CD4-positive, CD25-positive, alpha-beta regulatory T cell (primary cell): ENCODE results near the gene SLC25A44. TPM values are rescaled to one million over a fixed set of nuclear protein-coding genes. Genes with fewer than 3 reads are reported as not detected.
A peak's percentile ranks its signal among the peaks of the same experiment; 100 is the strongest.
"Not testable (repeated sequence)": the region's sequence is repeated elsewhere in the genome, so short reads cannot be mapped to it uniquely, and the experiment has no call there.

ENCODE experiments used
- ATAC-seq, 2 donors: fragments of 150-1000 bp; cut with Tn5 transposase; one replicate each; pipeline ENCODE4 v1.10.0; 2021; ENCODE audit warnings: low read depth in 2 of 2, moderate number of reproducible peaks in 2 of 2, moderate library complexity in 1 of 2
- DNase-seq, 3 donors: peaks; one replicate each; pipeline versions ENCODE4 v3.0.0 to v3.0.0-alpha.2; 2012 to 2022; ENCODE audit warnings: mixed read lengths in 1 of 3
- H3K27ac ChIP-seq: one replicate; pipeline ENCODE4 v1.7.0; 2013; ENCODE audit warnings: mild to moderate bottlenecking, low read length; ENCODE audit not compliant: insufficient read depth, poor library complexity, severe bottlenecking
- H3K27me3 ChIP-seq: one replicate; pipeline ENCODE4 v1.7.0; 2013; ENCODE audit warnings: low read length; ENCODE audit not compliant: control insufficient read depth, insufficient read depth
- H3K36me3 ChIP-seq: one replicate; pipeline ENCODE4 v1.7.0; 2013; ENCODE audit warnings: mild to moderate bottlenecking, low read length, moderate library complexity; ENCODE audit not compliant: control insufficient read depth, insufficient read depth
- H3K4me1 ChIP-seq: 2 replicates; pipeline ENCODE4 v1.7.0; 2013; ENCODE audit warnings: mild to moderate bottlenecking, low read length; ENCODE audit not compliant: insufficient read depth, control insufficient read depth, poor library complexity, severe bottlenecking
- H3K4me3 ChIP-seq: one replicate; pipeline ENCODE4 v1.7.0; 2013; ENCODE audit warnings: low read depth, mild to moderate bottlenecking, low read length, moderate library complexity
- H3K9me3 ChIP-seq, 2 experiments: 1 replicate in 1 of 2; 2 replicates in 1 of 2; pipeline ENCODE4 v1.7.0; 2013; ENCODE audit warnings: low read length in 2 of 2, mild to moderate bottlenecking in 1 of 2, moderate library complexity in 1 of 2; ENCODE audit not compliant: control insufficient read depth in 2 of 2
- H3K27ac Mint-ChIP-seq, 3 donors: one replicate each; pipeline ENCODE4 v1.8.0; 2020 to 2022; ENCODE audit warnings: mild to moderate bottlenecking in 3 of 3, mixed read lengths in 3 of 3, moderate library complexity in 2 of 3
- H3K27me3 Mint-ChIP-seq: one replicate; pipeline ENCODE4 v1.8.0; 2022; ENCODE audit warnings: mild to moderate bottlenecking, mixed read lengths
- H3K36me3 Mint-ChIP-seq: one replicate; pipeline ENCODE4 v1.8.0; 2020; ENCODE audit warnings: mixed read lengths
- H3K4me1 Mint-ChIP-seq, 4 donors: one replicate each; pipeline ENCODE4 v1.8.0; 2020 to 2022; ENCODE audit warnings: mixed read lengths in 4 of 4, mild to moderate bottlenecking in 1 of 4
- H3K4me3 Mint-ChIP-seq, 4 donors: one replicate each; pipeline ENCODE4 v1.8.0; 2020 to 2022; ENCODE audit warnings: mild to moderate bottlenecking in 4 of 4, mixed read lengths in 4 of 4, moderate library complexity in 3 of 4
- H3K9me3 Mint-ChIP-seq, 7 donors: one replicate each; pipeline ENCODE4 v1.8.0; 2020 to 2022; ENCODE audit warnings: mixed read lengths in 7 of 7, mild to moderate bottlenecking in 3 of 7, moderate library complexity in 2 of 7
- polyA plus RNA-seq, 4 donors: library from polyadenylated mRNA; unstranded; fragments of 300-500 nt; fragmentation: Illumina TruSeq; gene quantifications; one replicate each; pipeline ENCODE4 v1.2.3, GENCODE V29; 2021
- total RNA-seq: library from RNA; stranded (reverse); gene quantifications from one replicate; pipeline ENCODE4 v1.2.3, GENCODE V29; 2022

The SLC25A44 gene
- total and polyA plus RNA-seq, 5 donors from 2014 or later, result 8.2 to 21.3 (median 13.2) TPM

DNA sequence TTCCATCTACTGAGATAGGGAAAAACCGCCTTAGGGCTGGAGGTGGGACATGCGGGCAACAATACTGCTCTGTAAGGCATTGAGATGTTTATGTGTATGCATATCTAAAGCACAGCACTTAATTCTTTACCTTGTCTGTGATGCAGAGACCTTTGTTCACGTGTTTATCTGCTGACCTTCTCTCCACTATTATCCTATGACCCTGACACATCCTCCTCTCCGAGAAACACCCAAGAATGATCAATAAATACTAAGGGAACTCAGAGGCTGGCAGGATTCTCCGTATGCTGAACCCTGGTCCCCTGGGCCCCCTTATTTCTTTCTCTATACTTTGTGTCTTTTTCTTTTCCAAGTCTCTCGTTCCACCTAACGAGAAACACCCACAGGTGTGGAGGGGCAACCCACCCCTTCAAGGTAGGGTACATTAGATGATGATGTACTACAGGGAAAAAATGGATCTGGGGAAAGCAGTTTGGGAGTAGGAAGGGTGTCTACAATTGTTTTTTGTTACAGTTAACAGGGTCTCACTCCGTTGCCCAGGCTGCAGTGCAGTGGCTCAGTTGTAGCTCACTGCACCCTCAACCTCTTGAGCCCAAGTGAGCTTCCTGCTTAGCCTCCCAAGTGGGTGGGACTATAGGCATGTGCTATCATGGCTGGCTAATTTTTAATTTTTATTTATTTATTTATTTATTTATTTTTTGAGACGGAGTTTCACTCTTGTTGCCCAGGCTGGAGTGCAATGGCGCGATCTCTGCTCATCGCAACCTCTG lies 11.7 kb upstream of the SLC25A44 start:
- H3K27me3 Mint-ChIP-seq, H3K27me3 ChIP-seq, ATAC-seq, H3K9me3 Mint-ChIP-seq, H3K27ac Mint-ChIP-seq, H3K4me1 ChIP-seq, H3K36me3 ChIP-seq, H3K9me3 ChIP-seq, H3K4me3 Mint-ChIP-seq, DNase-seq, H3K4me3 ChIP-seq, H3K27ac ChIP-seq, H3K36me3 Mint-ChIP-seq: not testable (repeated sequence)
- H3K4me1 Mint-ChIP-seq, result peaks cover 0 to 13% (median 7%) of the 10 kb centered on the region in 4 donors

DNA sequence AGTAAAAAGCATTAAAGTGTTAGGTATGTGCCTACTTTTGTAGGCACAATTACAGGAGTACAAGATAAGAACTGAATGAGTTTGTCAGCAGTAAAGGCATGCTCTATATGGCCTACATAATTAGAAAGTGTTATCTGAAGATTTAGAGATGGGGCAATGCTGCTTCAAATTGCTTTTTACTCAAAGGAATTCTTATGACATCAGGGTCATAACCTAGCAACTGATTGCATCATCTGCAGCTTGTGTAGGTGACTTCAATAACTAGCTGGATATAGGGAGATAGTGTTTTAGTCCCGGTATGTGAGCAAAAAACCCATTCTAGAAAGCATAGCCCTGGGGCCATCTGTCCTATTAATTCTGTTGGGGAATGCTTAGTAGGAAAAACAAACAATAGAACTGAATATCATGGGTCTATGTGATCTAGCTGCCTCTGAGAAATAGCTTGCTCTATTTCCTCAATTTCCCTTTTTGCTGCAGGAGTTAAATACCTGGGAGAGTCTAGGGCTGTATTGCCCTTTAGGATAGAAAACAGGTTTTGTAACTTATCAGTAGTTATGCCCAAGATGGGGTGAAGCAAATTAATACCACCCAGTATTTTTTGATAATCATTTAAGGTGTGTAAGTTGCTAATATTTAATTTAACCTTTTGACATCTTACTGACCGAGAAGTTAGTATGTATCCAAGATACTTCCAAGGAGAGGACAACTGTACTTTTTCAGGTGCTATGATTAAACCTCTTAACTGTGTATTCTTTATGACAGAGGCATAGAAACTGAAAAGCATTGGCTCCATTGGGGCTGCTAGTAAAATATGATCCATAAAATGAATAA lies 7.3 kb upstream of the SLC25A44 start:
- H3K36me3 Mint-ChIP-seq, DNase-seq, H3K4me1 ChIP-seq, H3K27ac Mint-ChIP-seq, H3K9me3 ChIP-seq, H3K9me3 Mint-ChIP-seq, H3K36me3 ChIP-seq, H3K27ac ChIP-seq, H3K4me1 Mint-ChIP-seq, H3K27me3 ChIP-seq, H3K4me3 ChIP-seq, ATAC-seq: not testable (repeated sequence)
- peak overlapping the region in 1 of 4 donors; percentile 20 for H3K4me3 Mint-ChIP-seq
- H3K27me3 Mint-ChIP-seq, result peaks cover 12% of the 10 kb centered on the region

DNA sequence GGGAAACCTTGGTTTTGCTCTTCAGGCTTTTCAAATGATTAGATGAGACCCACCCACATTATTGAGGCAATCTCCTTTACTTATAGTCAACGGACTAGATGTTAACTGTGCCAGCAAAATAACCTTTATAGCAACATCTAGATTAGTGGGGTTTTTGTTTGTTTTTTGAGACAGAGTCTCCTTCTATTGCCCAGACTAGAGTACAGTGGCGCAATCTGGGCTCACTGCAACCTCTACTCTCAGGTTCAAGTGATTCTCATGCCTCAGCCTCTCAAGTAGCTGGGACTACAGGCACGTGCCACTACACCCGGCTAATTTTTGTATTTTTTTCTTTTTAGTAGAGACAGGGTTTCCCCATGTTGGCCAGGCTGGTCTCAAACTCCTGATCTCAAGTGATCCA lies 3.6 kb upstream of the SLC25A44 start:
- not testable (repeated sequence) for H3K27me3 ChIP-seq, H3K27ac ChIP-seq, H3K36me3 ChIP-seq, ATAC-seq, H3K9me3 Mint-ChIP-seq, H3K36me3 Mint-ChIP-seq, DNase-seq, H3K4me3 ChIP-seq, H3K9me3 ChIP-seq
- H3K4me3 Mint-ChIP-seq, result peak overlapping the region in 1 of 4 donors; percentile 78
- H3K4me1 ChIP-seq, result peaks cover 11% of the 10 kb centered on the region
- H3K27me3 Mint-ChIP-seq, result peaks cover 12% of the 10 kb centered on the region
- H3K27ac Mint-ChIP-seq, result peak overlapping the region in 1 of 3 donors; percentile 8
- H3K4me1 Mint-ChIP-seq, result peaks cover 7 to 25% (median 12%) of the 10 kb centered on the region in 4 donors

DNA sequence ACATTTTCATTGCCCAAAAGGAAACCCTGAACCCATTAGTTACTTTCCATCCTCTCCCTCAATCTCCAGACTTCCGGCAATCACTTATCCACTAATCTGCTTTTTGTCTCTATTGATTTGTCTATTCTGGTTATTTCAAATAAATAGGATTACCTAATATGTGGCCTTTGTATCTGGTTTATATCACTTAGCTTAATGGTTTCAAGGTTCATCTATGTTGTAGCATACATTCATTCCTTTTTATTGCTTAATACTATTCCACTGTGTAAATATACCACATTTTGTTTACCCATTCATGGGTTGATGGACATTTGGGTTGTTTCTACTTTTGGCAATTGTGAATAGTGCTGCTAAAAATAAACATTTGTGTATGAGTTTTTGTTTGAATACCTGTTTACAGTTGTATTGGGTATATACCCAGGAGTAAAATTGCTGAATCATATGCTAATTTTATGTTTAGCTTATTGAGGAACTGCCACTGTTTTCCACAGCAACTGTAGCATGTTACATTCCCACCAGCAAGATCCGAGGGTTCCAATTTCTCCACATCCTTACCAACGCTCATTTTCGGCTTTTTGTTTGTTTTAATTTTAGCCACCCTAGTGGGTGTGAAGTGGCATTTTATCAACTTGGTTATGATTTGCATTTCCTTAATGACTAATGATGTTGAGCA lies 2.5 kb upstream of the SLC25A44 start:
- Histone ChIP-seq H3K9me3 (no peaks in the 10 kb centered on the region), H3K36me3 (peaks cover 5% of the 10 kb centered on the region), H3K27me3 (no peaks in the 10 kb centered on the region), H3K27ac (no peak overlapping the region), H3K4me1 (peaks cover 16% of the 10 kb centered on the region), H3K4me3 (no peak overlapping the region)
- peaks cover 11% of the 10 kb centered on the region for H3K36me3 Mint-ChIP-seq
- peak overlapping the region in 2 of 4 donors; percentile 52 to 92 for H3K4me3 Mint-ChIP-seq
- ATAC-seq, result no peak
- no peak for DNase-seq
- peaks cover 12% of the 10 kb centered on the region for H3K27me3 Mint-ChIP-seq
- peaks cover 7 to 37% (median 19%) of the 10 kb centered on the region in 4 donors for H3K4me1 Mint-ChIP-seq
- H3K27ac Mint-ChIP-seq, result no peak overlapping the region
- peaks cover 0 to 4% (median 0%) of the 10 kb centered on the region in 7 donors for H3K9me3 Mint-ChIP-seq

DNA sequence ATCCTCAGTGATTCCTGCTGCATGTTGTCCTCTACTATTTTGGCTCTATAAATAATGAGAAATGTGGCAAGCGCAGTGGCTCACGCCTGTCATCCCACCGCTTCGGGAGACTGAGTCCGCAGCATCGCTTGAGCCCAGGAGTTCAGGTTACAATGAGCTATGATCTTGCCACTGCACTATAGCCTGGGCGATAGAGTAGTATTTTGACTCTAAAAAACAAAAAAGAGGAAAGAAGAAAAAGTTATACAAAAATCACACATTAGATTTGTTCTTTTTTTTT lies 756 bp upstream of the SLC25A44 start:
- ATAC-seq (no peak), DNase-seq (no peak)
- H3K4me1 ChIP-seq, result peaks cover 23% of the 10 kb centered on the region
- Mint-ChIP-seq H3K27ac (peak overlapping the region in 2 of 3 donors; percentile 97 to 98), H3K4me1 (peaks cover 11 to 52% (median 25%) of the 10 kb centered on the region in 4 donors), H3K4me3 (peak overlapping the region; percentile 92 to 99 (median 96)), H3K27me3 (peaks cover 5% of the 10 kb centered on the region), H3K36me3 (peaks cover 11% of the 10 kb centered on the region), H3K9me3 (peaks cover 0 to 2% (median 0%) of the 10 kb centered on the region in 7 donors)
- H3K4me3 ChIP-seq, result peak overlapping the region; percentile 95
- peaks cover 5% of the 10 kb centered on the region for H3K36me3 ChIP-seq
- peak overlapping the region; percentile 73 for H3K27ac ChIP-seq
- H3K27me3 ChIP-seq, result no peaks in the 10 kb centered on the region
- H3K9me3 ChIP-seq, result no peaks in the 10 kb centered on the region

DNA sequence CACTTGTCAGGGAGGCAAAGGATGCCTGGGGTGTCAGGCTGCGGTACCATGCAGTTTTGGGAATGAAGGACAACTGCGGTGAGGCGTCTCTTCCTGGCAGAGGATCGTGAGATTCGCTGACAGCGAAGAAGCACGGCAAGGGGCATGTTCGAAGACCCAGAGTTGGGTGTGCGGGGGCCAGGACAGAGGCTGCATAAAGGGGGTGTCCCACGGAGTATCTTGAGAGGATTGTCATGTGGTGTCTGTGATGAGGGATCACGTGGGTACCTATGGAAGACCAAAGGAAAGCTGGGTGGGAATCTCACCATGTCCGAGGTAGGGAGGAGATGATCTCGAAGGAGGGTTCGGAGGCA lies 372 bp downstream of the SLC25A44 start:
- Histone ChIP-seq H3K27ac (peak overlapping the region; percentile 78), H3K9me3 (no peaks in the 10 kb centered on the region), H3K4me1 (peaks cover 29% of the 10 kb centered on the region), H3K4me3 (peak overlapping the region; percentile 95), H3K36me3 (peaks cover 6% of the 10 kb centered on the region), H3K27me3 (no peaks in the 10 kb centered on the region)
- no peak for DNase-seq
- Mint-ChIP-seq H3K27ac (peak overlapping the region; percentile 97 to 98 (median 98)), H3K9me3 (peaks cover 0 to 2% (median 0%) of the 10 kb centered on the region in 7 donors), H3K36me3 (peaks cover 11% of the 10 kb centered on the region), H3K4me3 (peak overlapping the region; percentile 92 to 99 (median 96)), H3K4me1 (peaks cover 11 to 63% (median 29%) of the 10 kb centered on the region in 4 donors), H3K27me3 (peaks cover 5% of the 10 kb centered on the region)
- no peak for ATAC-seq

DNA sequence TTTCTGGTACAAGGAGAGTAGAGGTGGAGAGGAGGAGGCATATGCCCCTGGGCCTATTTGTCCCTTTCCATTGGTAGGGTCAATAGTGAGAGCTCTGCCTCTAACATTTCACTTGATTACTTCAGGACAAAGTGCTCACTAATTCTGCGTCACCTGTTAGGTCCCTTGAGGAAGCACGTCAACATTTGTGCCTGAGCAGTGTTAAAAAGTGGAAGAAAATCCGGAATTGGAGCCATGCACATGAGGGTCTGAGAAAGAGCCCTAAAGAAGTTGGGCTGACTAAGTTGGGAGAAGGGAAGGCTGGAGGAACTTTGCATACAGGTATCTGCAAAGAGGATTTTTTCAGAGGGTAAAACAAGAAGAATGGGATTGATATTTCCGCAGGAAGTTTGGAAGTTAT lies 1.9 kb downstream of the SLC25A44 start:
- peak overlapping the region; percentile 59 to 96 (median 64) for H3K4me3 Mint-ChIP-seq
- H3K9me3 ChIP-seq, result no peaks in the 10 kb centered on the region
- peaks cover 43% of the 10 kb centered on the region for H3K4me1 ChIP-seq
- H3K27ac ChIP-seq, result no peak overlapping the region
- H3K9me3 Mint-ChIP-seq, result no peaks in the 10 kb centered on the region
- H3K27me3 Mint-ChIP-seq, result no peaks in the 10 kb centered on the region
- no peak for ATAC-seq
- peaks cover 19% of the 10 kb centered on the region for H3K36me3 ChIP-seq
- H3K36me3 Mint-ChIP-seq, result peaks cover 21% of the 10 kb centered on the region
- DNase-seq, result no peak
- H3K4me1 Mint-ChIP-seq, result peaks cover 11 to 77% (median 35%) of the 10 kb centered on the region in 4 donors
- H3K4me3 ChIP-seq, result peak overlapping the region; percentile 1
- H3K27ac Mint-ChIP-seq, result peak overlapping the region in 2 of 3 donors; percentile 8 to 81
- H3K27me3 ChIP-seq, result no peaks in the 10 kb centered on the region
